NCI-H774 (cell line): Measurements from ENCODE around the gene WNT8B.

Experiments
- DNase-seq: peaks from one replicate; lab custom pipeline; 2025; lab: John Stamatoyannopoulos, UW

WNT8B gene, protein sequence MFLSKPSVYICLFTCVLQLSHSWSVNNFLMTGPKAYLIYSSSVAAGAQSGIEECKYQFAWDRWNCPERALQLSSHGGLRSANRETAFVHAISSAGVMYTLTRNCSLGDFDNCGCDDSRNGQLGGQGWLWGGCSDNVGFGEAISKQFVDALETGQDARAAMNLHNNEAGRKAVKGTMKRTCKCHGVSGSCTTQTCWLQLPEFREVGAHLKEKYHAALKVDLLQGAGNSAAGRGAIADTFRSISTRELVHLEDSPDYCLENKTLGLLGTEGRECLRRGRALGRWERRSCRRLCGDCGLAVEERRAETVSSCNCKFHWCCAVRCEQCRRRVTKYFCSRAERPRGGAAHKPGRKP

DNA sequence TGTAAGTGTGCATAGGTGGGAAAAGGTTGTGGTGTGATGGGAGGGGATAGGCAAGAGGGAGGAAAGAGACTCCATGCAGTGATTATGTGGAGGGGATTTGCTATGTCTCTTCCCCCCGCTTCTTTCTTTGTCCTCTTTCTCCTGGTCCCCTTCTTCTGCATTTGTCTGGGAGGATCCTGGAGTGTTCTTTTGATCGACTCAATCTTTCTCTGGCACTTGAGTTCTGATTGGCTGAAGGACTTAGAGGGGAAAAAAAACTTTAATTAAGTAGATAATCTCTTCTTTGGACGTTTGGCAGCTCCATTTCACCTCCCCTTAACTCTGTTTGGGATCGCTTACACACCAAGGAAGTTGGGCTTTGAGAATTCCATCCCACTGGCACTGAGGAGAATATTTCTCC, at the start of gene WNT8B:
Gene WNT8B (plus strand): TSS at position 301 of the 400 bp plus-strand sequence. CDS start 160 bp downstream, outside the sequence.
- no peak for DNase-seq

DNA sequence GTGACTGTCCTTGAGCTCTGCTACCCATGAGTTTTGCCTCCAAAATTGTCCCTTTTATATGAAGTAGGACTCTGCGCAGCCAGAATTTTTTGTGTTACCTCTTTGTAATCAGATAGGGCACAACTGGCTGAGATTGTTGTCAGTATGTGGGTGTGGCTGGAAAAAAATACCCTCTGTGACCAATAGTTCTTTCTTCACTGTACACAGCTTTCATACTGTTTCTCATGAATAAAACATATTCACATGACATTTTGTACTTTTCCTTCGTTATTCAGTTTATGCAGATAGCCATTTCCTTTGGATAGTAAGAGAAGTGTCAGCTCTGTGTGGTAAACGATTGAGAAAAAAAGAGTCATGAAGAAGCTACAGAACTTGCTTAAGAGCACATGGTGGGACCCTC, 49.6 kb upstream of the WNT8B start:
- DNase-seq = no peak

DNA sequence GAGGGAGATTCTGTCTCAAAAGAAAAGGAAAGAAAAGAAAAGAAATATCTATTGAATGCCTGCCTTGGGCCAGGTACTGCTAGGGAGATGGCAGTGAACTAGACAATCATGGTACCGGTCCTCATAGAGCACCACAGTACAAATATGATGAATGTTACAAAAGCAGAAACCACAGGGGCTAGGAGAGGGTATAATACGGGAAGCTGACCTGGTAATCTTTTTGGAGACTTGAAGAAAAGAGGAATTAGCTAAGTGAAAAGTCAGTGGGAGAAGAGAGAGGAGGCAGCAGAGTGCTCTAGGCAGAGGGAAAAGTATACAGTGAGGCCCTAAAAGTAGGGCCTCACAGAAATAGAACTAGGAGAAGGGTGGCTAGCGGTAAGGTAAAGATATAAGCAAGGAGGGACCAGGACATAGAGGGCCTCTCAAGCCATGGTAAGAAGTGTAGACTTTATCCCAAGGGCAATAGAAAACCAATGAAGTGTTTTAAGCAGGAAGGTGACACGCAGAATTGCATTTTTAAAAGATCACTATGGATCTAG, 42.8 kb upstream of the WNT8B start:
- DNase-seq = no peak

DNA sequence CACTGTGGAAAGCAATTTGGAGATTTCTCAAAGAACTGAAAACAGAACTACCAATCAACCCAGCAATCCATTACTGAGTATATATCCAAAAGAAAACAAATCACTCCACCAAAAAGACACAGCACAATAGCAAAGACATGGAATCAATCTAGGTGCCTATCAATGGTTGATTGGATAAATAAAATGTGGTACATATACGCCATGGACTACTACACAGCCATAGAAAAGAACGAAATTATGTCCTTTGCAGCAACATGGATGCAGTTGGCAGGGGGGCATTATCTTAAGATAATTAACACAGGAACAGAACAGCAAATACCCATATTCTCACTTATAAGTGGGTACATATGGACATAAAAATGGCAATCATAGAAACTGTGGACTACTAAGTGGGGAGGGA, 35.4 kb upstream of the WNT8B start:
- no peak for DNase-seq

DNA sequence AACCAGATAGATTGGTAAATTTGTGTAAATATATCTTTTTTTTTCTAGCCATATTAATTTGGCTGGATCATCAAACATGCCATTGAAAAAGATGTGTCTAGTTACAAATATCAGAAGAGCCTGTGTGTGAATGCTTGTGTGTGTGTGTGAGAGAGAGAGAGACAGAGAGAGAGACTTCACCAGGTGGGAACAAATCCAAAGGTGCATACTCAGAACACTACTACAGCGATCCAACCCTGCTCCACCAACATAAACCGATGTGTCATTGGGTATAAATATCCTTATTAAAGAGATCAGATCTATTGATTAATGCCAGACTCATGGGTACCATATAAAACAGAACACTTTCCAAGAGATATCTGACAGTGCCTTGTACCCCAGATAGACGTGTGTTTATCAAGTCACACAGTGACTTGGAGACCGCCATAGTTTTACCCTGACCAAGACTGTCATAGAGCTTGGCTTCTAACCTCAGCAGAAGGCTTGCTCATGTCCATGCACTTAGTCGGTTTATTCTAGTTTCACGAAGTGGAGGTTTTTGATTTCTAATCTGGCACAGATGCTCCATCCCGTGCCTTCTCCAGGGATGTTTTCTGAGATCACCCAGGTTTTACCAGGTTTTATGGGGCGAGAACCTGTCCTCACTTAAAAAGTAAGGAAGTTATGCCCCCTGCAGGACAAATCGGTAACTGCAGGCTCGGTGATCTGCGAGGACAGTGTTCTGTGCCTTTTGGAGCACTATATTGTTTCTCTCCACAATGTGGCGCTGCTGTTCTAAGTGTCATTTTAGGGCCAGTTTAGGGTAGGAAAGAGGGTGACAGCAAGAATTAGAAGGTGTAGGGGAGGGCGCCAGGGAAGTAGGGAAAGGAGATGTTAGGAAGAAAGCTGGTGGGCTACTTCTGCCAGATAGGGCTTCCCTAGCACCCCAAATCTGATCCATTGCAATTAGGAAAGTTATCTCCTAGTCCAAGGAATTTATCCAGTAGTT, 29.3 kb upstream of the WNT8B start:
- DNase-seq = peak; percentile 71

DNA sequence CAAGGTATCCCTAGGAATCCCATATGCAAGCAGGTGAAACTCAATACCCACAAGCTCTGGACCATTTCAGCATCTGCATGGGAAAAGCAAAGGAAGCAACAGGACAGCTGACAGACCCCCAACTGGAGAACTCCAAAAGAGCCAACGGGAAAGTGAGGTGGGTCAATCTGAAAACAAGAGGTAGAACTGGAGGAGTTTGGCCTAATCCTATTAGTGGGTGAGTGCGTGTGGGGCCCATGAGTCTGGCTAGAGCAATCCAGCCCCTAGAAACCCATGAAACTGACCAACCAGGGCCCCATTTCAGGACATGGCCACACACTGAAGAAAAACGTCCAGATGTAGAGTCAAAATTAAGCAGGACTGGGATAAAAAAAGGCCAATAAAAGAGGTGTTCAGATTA, 26.6 kb upstream of the WNT8B start:
- no peak for DNase-seq

DNA sequence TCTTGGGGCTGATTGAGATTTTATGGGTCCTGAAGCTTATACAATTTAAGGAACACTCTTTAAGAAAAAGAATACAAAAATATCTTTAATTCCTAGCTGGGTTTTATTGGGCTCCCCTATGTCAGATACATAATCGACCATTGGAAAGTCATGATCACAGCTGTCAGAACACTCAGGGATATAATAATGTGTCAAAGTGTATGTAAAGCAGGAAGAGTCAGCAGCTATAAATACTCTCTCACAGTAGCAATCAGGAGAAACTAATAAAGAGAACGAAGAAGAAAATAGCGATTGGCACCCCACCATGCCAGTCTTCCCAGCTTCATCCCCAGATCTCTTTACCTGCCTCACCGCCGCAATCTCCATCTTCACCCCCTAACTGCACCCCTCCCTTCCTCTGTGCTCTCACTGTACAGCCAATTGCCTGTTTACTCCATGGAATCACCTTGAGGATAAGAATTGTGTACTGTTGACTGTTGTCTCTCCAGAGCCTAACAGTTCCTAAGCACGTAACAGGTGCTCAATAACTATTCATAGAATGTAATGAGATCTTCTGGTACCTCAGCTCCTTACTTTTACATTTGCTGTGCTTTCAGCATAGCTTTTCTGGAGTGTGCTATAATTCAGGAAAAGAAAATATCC, 24.0 kb upstream of the WNT8B start:
- no peak for DNase-seq

DNA sequence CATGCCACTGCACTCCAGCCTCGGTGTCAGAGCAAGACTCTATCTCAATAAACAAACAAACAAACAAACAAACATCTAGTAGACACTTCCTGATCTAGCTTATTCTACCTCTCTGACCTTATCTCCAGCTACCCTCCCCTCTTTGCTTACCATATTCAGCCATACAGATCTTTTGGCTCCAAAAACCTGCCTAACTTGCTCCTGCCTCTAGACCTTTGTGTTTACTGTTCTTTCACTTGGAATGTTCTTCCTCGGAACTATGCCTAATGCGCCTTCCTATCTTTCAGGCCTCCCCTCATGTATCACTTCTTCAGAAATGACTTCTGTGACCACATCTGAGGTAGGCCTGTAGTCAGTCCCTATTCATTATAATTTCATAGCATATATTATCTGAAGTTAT, 20.3 kb upstream of the WNT8B start:
- no peak for DNase-seq

DNA sequence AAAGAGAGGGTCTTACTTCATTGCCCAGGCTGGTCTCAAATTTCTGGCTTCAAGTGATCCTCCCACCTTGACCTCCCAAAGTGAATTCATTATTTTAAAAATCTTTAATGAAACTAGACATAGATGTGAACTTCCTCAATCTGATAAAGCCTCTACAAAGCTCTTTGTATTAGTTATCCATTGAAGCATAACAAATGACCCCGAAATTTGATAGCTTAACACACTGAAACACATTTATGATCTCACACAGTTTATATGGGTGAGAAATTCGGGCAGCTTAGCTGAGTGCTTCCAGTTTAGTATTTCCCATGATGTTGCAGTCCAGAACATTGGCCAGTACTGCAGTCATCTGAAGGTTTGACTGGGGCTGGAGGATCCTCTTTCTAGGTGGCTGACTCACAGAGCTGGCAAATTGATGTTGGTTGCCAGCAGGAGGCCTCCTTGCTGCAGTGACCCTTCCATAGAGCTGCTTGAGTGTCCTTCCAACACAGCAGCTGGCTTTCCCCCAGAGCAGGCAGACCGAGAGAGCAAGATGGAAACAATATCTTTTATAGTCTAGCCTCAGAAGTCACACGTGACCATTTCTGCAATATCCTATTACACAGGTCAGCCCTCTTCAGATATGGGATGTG, 16.6 kb upstream of the WNT8B start:
- DNase-seq = no peak

DNA sequence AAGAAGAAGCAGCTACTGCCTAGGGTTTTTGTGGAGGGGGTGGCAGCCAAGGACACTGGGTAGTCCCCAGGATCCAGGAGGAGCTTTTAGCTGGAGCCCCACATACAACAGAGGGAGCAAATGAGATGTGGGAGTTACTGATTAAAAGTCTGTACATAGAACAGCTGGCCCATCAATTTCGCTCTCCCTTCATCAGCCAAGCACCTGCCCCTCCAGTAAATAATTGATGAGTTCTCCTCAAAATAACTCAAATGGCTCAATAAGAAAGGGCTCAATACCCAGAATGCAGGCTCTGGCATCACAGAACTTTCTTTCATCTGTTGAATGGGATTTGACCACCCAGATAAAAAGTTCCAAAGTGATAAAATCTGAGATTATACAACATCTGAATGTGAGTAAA, 15.1 kb upstream of the WNT8B start:
- DNase-seq = no peak

DNA sequence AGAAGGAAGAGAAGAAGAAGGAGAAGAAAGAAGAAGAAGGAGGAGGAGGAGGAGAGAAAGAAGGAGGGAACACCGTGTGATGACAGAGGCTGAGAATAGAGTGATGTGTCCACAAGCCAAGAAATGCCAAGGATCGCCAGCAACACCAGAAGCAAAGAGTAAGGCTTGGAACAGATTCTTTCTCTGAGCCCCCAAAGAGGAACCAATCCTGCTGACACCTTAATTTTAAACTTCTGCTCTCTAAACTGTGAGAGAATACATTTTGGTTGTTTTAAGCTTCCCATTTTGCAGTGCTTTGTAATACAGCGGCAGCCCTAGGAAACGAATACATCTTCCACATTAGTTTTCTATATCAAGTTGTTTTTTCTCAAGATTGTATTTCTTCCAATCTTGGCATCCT, 13.9 kb upstream of the WNT8B start:
- DNase-seq = no peak

DNA sequence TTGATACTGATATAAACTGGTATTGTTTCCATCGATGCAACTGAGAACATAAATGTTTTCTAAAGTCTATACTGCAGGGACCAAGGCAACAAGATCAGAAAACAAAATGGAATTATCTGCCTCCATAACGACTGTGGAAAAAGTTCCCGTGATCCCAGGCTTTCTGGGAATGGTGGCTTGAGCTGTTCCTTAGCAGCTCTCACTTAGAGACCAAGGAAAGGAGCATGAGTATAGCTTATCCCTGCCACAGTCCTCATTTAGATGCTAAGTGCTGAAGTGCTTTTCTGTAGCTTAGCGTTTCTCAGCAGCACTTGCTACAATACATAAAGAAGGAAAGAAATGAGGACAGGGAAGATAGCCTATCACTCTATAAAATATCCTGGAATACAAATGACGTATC, 5.5 kb downstream of the WNT8B start:
- DNase-seq = no peak

DNA sequence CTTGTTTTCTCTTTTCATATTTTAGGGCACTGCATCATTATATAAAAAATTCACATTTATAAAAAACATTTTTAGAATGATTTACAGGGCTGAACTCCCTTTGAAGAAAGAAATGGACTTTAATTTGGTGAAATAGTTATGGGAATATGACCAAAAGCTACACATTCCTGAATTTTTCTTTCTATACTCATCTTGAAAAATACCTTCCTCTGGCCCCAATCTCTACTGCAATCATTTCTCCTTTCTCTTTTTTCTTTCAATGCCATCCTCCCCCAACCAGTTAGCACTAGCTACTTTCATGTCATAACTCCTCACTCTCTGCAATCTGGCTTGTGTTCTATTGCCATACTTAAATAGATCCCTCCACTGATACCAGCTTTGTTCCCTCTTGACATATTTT, 6.2 kb downstream of the WNT8B start:
- DNase-seq = no peak

DNA sequence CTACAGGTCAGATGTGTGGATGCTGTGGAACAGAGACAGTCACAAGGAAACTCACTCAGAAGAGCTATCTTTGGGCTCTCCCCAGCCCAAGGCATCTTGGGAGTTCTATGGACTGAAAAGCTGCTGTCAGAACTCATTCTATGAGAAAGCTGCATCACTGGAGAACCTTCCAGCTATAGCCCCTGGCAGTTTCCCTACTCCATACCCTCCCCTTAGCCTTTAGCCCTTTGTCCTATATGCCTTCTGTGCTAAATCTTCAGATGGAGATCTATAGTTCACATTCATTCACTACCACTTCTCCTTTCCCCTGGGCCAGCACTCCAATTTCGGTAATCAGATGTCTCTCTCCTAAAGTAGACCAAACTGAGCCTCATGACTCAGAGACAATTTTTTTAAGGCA, 6.9 kb downstream of the WNT8B start:
- DNase-seq = no peak

DNA sequence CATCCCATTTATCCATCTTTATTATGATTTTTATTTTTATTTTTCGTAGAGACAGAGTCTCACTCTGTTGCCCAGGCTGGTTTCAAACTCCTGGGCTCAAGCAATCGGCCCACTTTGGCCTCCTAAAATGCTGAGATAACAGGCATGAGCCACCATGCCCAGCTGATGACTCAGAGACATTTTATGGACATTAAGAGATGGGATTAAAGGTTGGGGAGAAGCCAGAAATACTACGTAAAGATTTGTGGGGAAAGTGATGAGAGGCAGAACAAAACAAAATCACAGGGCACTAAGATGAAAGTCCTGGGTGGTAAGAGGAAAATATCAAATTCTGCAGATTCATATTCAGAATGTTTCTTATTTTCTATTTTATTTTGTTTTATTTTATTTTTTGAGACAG, 7.6 kb downstream of the WNT8B start:
- no peak for DNase-seq

DNA sequence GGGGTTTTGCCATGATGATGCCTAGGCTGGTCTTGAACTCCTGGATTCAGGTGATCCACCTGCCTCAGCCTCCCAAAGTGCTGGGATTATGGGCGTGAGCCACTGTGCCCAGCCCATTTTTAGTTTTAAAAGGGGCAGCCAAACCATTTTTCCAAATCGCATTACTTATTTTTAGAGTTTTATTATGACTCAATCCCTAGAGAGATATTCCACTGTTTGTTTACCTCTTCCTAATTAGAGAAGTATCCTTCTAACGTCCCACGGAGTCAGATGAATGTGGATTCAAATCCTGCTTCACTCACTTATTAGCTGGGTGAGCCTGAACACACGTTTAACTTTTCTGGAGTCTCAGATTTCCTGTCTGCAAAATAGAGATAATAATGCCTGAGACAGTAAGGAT, 15.2 kb downstream of the WNT8B start:
- no peak for DNase-seq

DNA sequence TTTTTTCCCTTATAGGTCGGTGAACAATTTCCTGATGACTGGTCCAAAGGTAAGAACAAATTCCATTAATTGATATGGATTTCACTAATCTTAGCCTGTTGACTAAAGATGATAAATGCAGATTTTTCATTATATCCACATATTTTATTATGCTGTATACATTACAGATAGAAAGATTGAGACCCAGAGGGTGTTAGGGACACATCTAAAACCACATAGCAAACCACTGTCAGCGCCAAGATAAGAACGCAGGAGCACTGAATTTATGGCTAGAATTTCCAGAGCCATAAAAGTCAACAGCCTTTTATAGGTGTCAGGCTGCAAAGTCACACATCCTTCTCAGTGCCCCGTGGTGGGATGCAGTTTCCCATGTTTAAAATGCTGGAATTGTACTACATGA, 16.2 kb downstream of the WNT8B start:
- DNase-seq = no peak

DNA sequence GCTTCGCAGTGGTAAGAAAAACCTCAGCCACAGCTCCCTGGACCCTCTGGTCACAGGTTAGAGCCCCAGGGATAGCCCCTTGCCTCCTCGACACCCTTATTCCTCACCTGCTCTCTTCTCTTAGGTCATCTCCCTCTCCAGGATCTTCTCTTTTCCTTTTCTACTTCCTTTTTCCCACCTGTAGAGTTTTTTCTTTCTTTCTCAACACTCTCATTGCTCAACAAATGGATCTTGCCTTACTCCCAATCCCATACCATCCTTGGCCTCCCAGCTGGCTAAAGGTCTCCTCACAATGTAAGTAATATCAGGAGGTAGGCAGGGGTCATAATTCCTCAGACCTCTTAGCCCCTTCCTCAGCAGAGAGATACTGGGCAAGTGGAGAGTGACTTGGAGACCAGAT, 17.2 kb downstream of the WNT8B start:
- DNase-seq = no peak

DNA sequence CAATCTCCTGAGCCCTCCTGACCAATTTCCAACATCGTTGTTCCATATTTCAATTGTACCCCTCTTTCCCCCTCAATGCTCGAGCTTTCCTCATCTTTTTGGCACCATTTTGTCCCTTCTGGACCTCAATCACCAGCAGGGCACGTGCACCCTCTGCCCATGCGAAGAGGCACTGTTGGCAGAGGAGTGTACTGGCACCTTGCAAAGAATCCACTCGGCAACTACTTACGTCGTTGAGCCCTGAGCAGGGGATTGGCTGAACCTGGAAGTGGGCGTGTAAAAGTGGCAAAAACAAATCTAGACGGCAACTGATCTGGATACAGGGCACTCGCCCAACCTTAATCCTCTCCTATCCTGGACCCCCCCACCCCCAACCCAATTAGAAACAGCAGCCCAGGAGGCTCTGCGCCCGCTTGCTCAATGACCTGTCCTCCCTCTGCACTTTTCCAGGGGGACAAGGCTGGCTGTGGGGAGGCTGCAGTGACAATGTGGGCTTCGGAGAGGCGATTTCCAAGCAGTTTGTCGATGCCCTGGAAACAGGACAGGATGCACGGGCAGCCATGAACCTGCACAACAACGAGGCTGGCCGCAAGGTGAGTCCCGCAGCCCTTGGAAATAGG, 18.8 kb downstream of the WNT8B start:
- peak; percentile 48 for DNase-seq

DNA sequence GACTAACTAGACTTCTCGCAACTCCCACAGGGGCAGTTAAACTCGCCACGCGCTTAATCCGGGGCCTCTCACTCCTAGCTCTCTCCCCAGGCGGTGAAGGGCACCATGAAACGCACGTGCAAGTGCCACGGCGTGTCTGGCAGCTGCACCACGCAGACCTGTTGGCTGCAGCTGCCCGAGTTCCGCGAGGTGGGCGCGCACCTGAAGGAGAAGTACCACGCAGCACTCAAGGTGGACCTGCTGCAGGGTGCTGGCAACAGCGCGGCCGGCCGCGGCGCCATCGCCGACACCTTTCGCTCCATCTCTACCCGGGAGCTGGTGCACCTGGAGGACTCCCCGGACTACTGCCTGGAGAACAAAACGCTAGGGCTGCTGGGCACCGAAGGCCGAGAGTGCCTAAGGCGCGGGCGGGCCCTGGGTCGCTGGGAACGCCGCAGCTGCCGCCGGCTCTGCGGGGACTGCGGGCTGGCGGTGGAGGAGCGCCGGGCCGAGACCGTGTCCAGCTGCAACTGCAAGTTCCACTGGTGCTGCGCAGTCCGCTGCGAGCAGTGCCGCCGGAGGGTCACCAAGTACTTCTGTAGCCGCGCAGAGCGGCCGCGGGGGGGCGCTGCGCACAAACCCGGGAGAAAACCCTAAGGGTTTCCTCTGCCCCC, 19.5 kb downstream of the WNT8B start:
- peak; percentile 4 for DNase-seq

DNA sequence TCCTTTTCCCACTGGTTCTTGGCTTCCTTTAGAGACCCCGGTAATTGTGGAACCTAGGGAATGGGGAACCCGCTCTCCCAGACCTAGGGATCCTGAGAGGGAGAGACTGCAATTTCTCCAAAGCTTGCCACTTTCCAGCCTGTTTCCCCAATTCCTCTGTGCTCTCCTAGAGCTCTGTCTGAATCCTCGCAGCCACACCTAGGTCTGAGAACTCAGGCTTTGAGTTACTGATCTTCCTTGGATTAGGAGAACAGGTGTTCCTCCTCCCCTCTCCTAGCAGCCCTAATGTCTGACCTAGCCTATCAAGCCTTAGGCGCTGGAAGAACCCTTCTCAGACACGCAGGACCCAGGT, 20.0 kb downstream of the WNT8B start:
- DNase-seq = no peak
